GM18505 (cell line): ENCODE results near the gene MS4A18.
"Not testable (repeated sequence)": the region's sequence is repeated elsewhere in the genome, so short reads cannot be mapped to it uniquely, and the experiment has no call there.

Source experiments
- ATAC-seq: cut with Tn5 transposase; IDR thresholded peaks from one replicate; pipeline ENCODE4 v1.9.1; 2021; ENCODE audit not compliant: unreplicated experiment
- POLR2A ChIP-seq: IDR thresholded peaks from 4 replicates; pipeline ENCODE4 v1.6.1; 2011; ENCODE audit warnings: borderline replicate concordance; ENCODE audit not compliant: insufficient read depth, insufficient read length; ENCODE audit errors: extremely low read depth

The MS4A18 gene

DNA sequence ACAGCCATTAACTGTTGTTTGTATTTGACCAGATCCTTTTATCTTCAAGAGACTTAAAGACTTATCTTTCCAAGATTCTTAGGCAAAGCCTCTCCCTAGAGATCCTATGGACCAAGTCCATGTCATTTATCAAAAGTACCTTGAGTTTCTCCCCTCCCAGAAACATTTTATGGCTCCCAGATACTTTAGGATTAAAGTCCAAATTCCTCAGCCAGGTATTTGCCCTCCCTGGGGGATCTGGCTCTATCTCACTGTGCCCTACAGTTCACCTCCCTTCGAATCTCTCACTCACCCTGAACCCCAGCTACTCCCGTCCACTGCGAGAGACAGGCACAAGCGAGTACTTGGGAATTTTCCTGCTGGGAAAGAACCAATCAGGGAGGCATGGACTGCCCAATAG, 13.2 kb upstream of the MS4A18 start:
- no peak for TF ChIP-seq POLR2A
- no peak for ATAC-seq

DNA sequence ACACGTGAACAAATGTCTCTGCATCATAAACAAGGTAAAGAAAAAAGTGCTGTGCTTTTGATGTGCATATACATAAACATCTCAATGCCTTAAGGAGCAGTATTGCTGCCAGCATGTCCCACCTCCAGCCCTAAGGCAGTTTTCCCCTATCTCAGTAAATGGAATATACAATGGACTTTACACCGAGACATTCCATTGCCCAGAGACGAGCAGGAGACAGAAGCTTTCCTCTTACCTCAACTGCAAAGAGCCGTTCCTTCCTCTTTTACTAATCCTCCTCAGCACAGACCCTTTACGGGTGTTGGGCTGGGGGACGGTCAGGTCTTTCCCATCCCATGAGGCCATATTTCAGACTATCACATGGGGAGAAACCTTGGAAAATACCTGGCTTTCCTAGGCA, 11.1 kb upstream of the MS4A18 start:
- ATAC-seq: not testable (repeated sequence)

DNA sequence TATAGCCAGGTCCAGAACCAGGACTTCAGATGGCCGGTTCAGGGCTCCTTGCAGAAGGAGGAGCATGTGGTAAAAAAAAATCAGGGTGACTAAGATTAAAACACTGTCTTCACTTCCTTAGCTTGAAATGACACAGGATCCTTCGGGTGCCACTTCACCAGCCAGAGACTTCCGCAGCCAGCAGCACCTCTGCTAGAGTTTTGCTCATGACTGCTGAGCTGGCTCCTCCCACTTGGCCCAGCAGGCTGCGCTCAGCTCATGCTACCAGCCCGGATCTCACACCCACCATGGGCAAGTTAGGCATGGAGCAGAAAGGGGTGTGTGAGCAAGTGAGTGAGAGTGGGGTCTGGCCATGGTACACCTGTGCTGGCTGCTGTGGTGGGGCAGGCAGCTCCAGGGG, 6.6 kb upstream of the MS4A18 start:
- no peak for TF ChIP-seq POLR2A
- no peak for ATAC-seq

DNA sequence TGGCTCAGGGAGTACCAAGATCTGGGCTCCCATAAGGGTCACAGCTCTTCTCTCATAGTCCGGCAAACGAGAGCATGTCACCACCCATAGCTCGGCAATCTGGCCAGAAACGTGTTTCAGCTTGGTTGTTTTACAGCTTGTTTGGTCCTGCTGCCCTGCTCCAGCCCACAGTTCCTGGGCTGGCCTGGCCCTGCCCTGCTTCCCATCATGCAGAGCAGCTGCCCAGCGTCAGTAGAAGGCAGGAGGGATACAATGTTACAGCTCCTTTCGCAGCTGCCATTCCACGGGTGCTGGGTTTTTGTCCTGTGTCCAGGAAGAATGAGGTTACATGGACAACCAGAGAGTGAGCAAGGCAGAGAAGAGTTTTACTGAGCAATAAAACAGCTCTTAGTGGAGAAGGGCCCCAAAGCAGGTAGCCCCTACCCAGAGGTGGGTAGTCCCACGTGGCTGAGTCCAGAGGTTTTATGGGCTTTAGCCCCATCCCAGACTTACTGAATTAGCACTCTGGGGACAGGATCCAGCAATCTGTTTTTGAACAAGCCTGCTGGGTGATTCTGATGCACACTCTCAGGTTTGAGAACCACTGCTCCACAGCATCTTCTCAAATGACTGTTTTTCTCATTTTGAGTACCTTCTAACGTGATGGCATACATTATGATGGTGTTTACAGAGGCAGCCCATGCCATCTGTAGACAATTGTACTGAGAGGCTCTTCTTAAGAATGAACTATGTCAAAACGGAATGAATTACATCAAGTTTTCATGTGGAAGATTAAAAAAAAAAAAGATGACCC, 5.8 kb upstream of the MS4A18 start:
- TF ChIP-seq POLR2A: no peak

DNA sequence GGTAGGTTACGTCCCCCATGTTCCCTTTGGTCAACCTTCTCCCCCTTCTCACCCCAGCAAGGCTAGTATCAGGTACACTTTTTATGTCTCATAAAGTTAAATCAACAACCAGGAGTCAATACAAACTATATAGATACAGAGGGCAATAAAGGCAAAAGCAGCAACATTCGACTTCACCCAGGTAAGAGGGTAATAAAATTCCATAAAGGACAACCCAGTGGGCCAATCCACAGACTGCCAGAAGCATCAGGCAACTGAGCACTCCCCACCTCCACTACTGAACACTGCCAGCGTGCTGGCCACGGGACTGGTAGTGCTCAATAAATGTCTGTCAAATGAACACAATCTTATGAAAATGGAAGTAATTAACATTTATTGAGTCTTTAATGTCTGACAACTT, 5.1 kb upstream of the MS4A18 start:
- no peak for TF ChIP-seq POLR2A
- ATAC-seq: no peak

More for the DNA sequence above, 5.8 kb upstream of the MS4A18 start:
- ATAC-seq: no peak

DNA sequence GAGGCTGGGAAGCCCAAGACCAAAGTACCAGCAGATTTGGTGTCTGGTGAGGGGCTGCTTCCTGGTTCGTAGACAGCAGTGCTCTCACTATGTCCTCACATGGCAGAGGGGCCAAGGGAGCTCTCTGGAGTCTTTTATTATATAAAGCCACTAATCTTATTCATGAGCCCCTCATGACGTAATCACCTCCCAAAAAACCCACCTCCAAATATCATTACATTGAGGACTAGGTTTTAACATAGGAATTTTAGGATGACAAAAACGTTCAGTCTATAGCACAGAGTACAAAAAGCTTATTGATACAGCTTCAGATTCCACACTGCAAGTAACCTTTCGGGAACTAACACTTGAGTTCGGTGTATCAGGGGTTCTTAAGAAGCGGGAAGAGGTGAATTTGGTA, 4.1 kb upstream of the MS4A18 start:
- TF ChIP-seq POLR2A: no peak
- ATAC-seq: no peak

DNA sequence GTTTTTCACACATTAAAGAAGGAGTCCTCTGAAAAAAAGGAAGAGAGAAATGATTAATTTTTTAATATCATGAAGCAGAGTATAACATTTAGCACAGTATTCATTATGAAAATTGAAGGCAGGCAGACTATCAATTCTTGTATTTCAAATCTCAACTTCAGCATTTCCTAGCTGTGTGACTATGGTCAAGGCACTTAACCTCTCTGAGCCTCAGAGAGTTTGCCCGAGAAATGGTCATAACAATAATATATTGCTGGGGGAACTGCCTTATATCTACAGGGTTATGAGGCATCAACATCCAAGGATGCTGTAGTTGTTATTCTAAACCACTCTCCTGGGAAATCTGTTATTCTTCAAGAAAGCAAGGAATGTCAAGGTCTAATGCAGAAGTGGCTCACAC, 1.1 kb downstream of the MS4A18 start:
- ATAC-seq: no peak
- TF ChIP-seq POLR2A: no peak

DNA sequence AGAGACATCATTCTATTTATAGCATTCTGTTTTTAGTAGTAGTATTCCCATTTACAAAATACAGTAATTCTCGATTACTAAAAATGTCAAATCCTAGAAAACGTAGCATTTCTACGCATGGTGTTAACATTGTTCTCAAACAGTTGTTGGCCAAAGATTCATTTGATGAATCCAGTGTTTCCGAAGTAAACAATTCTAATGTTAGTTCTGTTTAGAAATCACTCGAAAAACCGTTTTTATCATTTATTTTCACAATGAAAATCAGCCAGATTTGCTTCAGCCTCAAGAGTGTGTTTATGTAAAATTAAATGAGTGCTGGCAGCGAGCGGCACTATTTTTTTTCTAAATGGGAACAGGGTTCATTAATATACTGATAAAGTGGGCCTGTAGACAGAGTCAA, 7.1 kb downstream of the MS4A18 start:
- no peak for ATAC-seq

DNA sequence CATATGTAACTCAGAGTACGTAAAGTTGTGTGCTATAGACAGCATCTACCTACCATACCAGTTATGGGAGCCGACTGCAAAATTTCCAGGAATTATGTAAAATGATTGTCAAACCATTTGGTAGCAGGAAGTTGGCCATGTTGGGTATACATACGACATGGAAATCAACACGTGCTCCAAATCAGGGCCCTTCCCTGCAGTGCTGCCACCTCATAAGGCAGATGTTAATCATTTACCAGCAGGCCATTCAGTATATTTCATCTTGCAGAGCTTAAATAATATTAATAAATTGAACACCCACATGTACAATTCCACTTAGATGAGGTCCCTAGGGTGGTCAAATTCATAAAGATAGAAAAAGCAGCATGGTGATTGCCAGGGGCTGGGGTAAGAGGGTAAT, 9.8 kb downstream of the MS4A18 start:
- no peak for TF ChIP-seq POLR2A

More for the DNA sequence above, 7.1 kb downstream of the MS4A18 start:
- no peak for TF ChIP-seq POLR2A

DNA sequence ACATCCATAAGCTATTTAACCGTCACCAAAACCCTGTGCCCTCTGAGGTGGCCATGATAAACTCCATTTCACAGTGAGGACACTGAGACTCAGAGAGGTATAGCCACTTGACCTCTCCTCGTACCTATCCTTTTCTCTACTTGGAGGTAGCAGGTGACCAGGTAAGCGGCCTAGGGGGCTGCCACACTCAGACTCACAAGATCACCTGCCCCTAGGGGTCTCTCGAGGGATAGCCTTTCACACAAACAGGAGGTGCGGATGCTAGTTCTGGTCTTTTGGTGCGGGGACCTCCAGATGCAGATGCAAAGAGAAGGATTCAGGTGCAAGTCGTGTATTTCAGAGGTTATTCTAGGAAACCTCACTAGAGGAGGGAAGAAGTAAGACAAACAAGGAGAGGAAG, 14.6 kb downstream of the MS4A18 start:
- no peak for TF ChIP-seq POLR2A
- ATAC-seq: no peak

More for the DNA sequence above, 9.8 kb downstream of the MS4A18 start:
- no peak for ATAC-seq

DNA sequence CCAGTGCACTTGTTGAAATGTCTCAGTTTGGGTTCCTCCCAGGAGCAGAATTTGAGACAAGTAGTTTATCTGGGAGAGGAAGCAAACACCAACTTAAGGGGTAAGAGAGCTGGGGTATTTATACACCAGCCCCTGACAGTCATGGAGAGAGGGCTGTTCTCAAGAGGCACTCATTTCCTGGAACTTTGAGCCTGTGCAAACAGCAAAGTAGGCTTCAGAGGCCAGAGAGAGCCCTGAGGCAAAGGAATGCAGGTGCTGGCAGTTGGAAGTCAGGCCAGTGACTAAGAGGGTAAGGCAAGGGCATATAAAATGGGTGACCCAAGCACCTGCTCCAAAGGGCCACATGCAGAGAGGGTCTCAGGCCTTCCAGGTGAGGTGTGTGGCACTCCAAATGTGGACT, 16.1 kb downstream of the MS4A18 start:
- no peak for TF ChIP-seq POLR2A
- ATAC-seq: no peak

DNA sequence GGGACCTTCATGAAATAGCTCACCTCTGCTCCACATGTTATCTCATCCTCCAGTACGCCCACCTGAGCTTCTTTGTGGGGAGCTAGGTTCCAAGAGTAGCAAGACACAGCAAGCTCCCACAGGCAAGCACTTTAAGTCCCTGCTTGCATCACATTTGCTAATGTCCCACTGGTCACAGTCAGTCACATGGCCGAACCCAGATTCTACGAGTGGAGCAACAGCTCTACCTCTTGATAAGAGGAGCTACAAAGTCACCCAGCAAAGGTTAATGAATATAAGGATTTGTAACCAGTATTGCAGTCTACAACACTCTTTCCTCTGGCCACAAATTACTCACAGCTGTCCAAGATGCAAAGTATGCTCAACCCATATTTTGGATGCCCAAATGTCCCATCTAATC, 16.9 kb downstream of the MS4A18 start:
- TF ChIP-seq POLR2A: no peak
- no peak for ATAC-seq

DNA sequence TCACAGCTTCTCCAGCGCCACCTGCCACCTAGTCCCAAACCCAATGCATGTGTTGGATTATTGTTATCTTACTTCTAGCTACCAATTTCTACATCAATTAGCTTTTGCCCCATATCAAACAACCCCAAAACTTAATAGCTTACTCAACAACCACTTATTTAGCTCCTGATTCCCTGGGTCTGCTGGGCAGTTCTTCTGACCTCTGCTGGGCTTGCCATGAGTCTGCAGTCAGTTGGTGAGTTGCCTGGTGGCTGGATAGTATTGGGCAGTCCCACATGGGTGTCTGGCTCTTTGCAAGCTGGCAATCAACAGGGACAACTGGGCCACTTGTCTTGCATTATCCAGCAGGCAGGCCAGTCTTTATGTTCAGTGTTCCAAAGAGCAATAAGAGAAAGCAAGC, 18.5 kb downstream of the MS4A18 start:
- no peak for TF ChIP-seq POLR2A
- ATAC-seq: no peak

DNA sequence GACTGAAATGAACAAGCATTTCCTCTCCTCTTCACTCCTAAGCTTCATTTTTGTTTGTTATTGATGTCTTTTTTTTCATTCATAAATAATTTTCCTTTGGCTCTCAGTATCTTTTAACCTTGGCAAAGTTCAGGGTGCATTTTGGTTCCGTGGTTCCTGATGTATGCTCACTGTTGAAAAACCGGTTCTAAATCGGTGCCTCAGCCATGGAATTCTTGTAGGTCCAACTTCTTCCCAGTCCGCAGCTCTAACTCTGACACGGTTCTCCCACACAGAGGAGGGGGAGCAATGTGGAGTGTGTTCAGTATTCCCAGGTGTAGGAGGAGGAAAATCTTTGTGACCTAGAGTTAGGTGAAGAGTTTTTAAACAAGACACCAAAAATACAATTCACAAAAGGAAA, 19.6 kb downstream of the MS4A18 start:
- ATAC-seq: no peak
- TF ChIP-seq POLR2A: no peak

DNA sequence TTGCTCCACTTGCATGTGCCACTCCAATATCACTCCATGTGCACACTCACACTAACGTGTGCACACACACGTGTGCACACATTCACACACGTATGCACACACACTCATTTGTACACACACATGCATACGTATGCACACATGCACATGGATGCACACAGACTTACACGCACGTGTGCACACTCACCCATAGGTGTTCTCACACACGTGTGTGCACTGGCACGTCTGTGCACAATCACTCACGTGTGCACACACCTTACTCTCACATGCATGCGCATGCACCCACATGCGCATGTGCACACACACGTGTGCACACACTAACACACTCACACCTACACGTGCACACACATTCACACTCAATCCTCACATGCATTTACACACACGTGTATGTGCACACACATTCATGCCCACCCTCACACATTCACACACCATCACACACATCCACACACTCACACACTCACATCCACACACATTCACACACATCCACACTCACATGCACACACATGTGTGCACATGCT, 22.9 kb downstream of the MS4A18 start:
- ATAC-seq: no peak
- TF ChIP-seq POLR2A: no peak

DNA sequence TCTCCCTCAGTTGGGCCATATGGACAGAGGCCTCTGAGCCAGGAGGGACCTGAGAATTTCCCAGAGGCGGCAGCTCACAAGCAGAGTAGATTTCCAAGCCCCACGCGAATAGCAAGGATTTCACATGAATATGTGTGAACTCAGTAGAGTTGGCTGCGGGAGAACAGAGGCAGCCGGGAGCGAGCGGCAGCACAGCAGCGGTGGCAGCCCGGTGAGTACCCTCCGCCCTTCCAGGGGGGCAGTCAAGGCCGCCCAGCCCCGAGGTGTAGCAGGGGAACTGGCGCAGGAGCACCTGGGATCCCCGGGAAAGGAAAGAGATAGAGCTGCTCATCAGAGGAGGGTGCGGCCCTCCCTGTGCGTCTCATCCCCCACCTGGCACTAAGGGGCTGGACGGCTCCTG, 23.7 kb downstream of the MS4A18 start:
- no peak for TF ChIP-seq POLR2A
- ATAC-seq: no peak

DNA sequence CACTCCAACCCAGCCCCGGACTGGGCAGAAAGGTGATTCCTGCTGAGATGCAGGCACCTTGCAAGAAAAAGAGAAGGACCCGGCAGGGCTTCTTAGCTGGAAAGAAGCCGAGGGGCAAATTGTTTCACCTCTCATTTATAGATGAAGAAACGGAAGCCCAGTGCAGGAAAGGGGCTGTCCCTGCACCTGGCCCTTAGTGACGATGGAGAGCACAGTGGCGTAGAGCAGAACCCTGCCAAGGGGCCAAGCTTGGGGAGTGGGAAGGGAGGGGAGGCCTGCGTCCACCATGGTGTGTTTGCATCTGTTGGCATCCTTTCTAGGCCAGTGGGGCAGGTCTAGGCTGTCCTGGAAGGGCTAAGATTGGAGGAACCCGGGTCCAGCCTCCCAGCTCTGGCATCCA, 24.3 kb downstream of the MS4A18 start:
- no peak for ATAC-seq
- TF ChIP-seq POLR2A: no peak
